Fibroblast of gingiva (primary cell): ENCODE measurements around the gene ADCY2.

Source experiments
- DNase-seq: peaks from one replicate; pipeline ENCODE4 v3.0.0-alpha.2; 2011; ENCODE audit warnings: low read depth

The ADCY2 gene

GRCh38 chr5:7395947-7396712 is at the start of gene ADCY2:
Gene ADCY2, plus strand, starts transcription at chr5:7396138. Its CDS starts 159 bp downstream, at chr5:7396297.
- DNase-seq: no peak

DNA sequence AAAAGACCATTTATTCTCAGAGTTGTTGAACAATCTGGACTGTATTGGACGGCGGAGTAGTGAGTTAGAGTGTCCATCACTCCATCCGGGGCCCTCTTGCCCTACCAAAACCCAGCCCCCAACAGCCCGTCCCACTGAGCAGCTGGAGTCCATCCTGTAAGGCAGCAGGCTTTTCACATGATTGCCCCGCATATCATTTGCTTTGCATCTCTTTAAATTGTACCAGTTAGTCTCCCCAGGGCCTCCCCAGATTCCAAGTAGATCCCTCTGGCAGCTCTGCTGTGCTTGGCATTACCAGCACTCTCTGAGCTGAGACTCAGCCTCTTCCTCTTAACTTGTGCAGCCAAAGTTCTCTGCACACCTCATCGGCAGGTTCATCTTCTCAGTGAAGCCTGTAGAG is 48.6 kb upstream of the ADCY2 start:
- no peak for DNase-seq

DNA sequence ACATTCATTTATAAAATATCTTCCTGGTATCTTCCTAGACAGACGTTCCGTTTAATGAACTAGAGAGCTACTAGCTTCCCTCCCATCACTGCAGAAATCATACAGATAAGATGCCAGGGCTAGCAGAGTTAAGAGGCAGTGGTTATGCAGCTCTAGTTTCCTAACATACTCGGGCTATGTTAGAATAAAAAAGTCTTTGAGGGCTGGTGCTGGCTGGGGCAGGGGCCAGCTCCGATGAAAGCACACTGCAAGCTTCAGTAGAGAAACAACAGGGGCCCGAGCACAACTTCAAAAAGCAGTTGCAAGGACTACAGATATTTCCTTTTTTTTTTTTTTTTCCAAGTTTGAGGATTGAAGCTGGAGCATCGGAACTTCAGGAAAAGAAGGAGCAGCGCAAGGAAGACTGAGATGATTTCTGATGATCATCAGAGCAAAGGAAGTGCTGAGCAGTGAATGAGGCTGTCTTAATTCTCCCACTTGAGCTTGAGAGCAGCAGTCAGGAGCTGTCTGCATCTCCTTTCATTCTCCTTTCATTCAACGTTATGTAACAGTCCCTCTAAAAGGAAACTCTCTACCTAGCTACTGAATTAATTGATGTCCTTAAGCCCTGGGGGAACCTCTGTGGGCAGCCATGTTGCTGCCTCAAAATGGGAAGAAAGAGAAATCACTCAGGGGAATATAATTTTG is 47.6 kb upstream of the ADCY2 start:
- no peak for DNase-seq

DNA sequence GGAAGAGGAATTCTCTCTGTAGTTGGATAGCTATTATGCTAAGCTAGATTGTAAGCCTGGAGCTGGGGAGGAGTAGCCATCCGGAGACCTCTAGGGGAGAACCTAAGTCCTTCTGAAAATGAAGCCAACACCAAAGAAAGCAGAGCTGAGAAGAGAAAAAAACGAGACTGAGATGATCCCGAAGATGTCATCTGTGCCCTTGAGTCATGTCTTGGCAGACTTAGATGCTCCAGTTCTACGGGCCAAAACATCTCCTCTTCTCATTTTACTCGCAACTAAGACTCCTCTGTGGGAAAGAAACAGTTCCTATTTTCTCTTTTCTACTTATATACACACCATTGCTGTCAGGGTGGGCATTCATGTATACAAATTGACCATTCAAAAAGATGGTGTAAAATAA is 34.3 kb upstream of the ADCY2 start:
- DNase-seq: no peak

DNA sequence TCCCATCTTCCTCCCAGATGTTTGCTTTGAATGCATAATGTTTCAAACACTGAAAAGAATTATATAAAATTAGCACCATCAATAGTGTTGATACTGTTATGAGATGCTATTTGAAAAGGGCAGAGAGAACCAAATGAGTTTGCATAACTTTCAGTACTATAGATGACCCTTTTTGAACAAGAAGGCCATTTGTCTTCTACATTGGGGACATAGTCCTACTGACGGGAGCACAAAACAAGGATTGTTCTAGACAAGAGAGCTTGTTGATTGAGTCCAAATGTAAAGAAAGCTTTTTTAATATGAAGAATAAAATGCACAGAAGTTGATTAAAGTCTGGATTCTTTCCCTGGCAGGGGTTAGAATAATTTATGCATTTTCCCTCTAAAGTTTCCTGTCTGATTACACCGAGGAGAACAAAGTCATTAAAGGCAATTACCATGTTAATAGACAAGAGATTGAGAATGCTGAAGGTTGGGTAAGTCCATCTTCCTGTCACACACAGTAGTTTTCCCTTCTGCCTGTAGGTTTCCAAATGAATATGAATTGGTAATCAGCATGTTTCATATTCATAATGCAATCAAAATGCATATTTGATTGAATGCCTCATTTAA is 32.8 kb upstream of the ADCY2 start:
- DNase-seq: no peak

- DNase-seq: no peak
Observed at GRCh38 chr5:7364226-7364875, 31.6 kb upstream of the ADCY2 start.

DNA sequence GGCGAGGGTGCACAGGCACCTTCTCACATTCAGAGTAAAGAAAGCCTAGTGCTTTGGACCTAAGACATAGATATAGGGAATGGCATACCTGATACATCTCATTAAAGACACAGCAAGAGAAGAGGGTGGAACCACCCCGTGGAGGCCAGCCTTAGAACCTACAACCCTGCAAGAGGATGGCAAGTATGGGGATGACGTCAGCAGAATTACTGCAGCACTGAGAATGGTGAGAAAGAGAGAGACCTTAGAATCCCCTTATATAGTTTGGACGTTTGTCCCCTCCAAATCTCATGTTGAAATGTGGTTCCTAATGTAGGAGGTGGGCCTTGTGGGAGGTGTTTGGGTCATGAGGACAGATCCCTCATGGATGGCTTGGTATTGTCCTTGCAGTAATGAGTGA is 28.2 kb upstream of the ADCY2 start:
- no peak for DNase-seq

- DNase-seq: no peak
Observed at GRCh38 chr5:7372399-7372798, 23.5 kb upstream of the ADCY2 start.

GRCh38 chr5:7374186-7374585 is 21.8 kb upstream of the ADCY2 start:
- DNase-seq: no peak

GRCh38 chr5:7375457-7375856 is 20.5 kb upstream of the ADCY2 start:
- DNase-seq: no peak

DNA sequence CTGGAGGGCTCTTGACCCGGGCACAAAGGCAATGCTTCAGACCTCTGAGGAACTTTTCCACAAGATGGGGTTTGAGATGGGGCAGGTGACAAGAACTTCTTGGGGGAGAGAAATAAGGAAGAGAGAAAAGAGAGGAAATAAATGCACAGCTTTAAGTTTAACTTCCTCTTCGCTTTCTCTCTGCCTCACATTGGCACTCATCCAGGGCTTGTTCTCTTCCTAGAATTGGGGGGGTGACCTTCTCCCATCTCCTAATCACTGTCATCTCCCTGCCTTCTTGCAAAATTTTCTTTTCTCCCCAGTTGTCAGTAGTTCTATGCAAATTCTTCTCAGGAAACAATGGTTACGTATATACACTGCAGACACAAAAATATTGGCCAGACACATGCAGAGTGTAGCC is 19.1 kb upstream of the ADCY2 start:
- DNase-seq: no peak

- DNase-seq: no peak
Observed at GRCh38 chr5:7377761-7378160, 18.2 kb upstream of the ADCY2 start.

DNA sequence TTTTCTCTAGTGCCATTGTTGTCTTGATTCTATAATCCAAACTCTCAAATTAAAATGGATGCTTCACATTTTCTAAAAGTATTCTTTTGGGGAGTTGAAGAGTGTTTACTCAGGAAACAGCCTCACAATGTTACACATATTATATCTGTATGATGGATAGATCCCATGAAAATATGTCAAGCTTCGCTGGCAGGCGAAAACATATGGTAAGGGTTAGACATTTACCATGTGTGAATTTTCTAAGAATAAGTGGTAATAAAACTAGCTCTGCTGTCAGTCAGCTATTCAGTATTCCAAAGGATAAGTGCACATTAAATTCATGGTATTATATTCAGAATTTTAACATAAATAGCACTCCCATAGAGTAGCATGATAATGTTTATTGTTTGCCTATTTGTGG is 13.3 kb upstream of the ADCY2 start:
- DNase-seq: no peak

- no peak for DNase-seq
Observed at GRCh38 chr5:7385681-7386080, 10.3 kb upstream of the ADCY2 start.

GRCh38 chr5:7388553-7388952 is 7.4 kb upstream of the ADCY2 start:
- DNase-seq: no peak

- DNase-seq: no peak
Observed at GRCh38 chr5:7391215-7391614, 4.7 kb upstream of the ADCY2 start.

DNA sequence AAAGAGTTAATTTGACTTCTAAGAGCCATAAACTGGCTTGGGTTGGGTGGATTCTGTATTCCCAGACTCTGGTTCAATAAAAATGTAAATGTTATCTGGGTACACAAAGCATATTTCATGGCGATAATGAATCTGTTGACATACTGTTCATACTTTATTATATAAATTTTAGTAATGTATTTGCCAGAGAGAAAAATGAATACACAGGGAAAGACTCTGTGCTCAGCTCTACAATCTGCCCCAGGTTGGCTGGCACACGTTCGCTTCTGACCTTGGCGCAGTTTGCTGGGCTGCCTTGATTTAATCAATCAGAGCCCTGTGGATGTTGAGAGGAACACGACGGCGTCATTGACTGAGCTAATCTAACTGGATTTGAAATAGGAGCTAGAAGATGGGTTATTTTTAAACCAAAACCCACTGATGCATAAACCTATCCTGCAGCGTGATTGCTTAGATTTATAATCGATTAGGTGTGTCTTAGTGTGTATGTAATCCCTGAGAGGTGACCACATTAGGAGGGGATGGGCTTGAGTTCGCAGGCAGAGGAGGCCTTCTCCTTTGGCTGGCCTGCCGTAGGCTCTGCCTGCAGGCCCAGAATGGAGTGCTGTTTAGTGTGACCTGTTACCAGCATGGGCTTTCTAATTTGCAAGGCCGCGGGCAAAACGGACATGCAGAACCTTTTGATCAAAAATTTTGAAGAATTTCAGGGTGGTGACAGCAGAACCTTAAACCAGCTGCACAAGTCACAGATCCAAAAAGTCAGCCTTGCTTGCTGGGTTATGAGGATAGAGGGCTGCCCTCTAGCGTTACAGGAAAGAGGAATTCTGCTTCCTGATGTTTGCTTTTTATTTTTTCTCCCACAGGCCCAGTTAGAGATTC is 3.9 kb upstream of the ADCY2 start:
- peak; percentile 7 for DNase-seq

- DNase-seq: no peak
Observed at GRCh38 chr5:7392693-7393024, 3.3 kb upstream of the ADCY2 start.

DNA sequence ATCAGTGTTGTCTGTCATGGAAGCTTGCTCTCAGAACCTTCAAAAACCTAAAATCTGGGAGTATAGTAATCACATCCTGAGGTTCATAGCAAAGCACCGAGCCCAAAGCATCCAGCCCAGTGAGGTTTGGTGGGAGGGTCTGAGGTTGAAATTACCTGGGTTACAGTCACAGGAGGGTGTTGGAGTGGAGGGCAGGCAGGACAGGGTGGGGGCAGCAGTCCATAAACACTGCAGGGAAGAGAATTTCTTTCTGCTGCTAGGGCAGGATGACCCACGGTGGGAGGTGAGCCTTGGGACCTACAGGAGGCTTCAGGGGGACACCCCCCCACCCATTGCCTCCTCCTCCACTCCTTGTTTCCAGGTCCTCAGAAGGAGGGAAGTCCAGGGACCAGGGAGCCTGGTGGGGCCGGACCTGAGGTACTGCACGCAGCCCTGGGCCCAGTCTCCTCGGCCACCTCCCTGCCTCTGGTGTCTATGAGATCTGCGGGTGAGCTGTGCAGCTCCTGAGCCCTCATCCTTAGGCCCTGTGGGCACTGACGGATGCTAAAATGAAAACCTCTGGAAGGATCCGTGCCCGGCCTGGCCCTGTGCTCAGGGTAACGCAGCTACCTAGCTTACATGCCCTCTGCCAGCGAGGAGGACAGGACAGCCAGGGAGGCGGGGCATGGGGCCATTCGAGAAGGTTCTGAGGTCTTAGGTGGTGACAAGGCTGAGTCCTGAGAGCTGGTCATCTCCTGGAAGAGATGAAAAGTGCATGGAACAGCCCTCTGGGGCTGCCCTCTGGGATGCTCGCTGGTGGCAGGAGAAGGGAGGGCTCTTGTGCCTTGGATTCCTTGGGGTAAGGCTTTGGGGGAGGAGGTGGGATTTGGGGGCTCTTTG is 1.8 kb upstream of the ADCY2 start:
- no peak for DNase-seq

- no peak for DNase-seq
Observed at GRCh38 chr5:7394889-7395431, 978 bp upstream of the ADCY2 start.
